Measurements from ENCODE around the gene GPATCH1.
"Not testable (repeated sequence)": the region's sequence is repeated elsewhere in the genome, so short reads cannot be mapped to it uniquely, and the experiment has no call there.

GPATCH1 gene

GRCh38 chr19:33124207-33125098 is 43.5 kb downstream of the GPATCH1 start:
- Histone ChIP-seq H3K79me2 (ENCODE audit: low read length) (no peaks in the 10 kb centered on the region), H3F3A (ENCODE audit: insufficient read depth, low read length) (no peaks in the 10 kb centered on the region), H3K9me2 (replicated peaks; ENCODE audit: insufficient read depth, low read length) (no peaks in the 10 kb centered on the region), H3K27ac (ENCODE audit: low read length) (no peak overlapping the region), H2AFZ (ENCODE audit: low read length) (no peak overlapping the region), H3K4me1 (ENCODE audit: low read length) (no peaks in the 10 kb centered on the region), H3K4me3 (ENCODE audit: low read length) (no peak overlapping the region), H3K9ac (ENCODE audit: low read length) (no peak overlapping the region), H4K20me1 (ENCODE audit: insufficient read depth, low read length) (no peaks in the 10 kb centered on the region), H3K36me3 (replicated peaks; ENCODE audit: insufficient read depth, low read length) (no peaks in the 10 kb centered on the region), H3K9me3 (replicated peaks; ENCODE audit: insufficient read depth, low read length) (no peaks in the 10 kb centered on the region), H3K4me2 (ENCODE audit: low read depth, low read length) (no peak overlapping the region), H3K27me3 (replicated peaks; ENCODE audit: insufficient read depth, low read length) (no peaks in the 10 kb centered on the region)
- no peak for DNase-seq
- TF ChIP-seq EZH2phosphoT487 (IDR thresholded peaks at IDR 0.05; ENCODE audit: low read length) (no peak), CTCF (IDR thresholded peaks at IDR 0.05; ENCODE audit: low read length) (no peak), EZH2 (optimal IDR thresholded peaks at IDR 0.05; ENCODE audit: low read depth, low read length) (no peak)

GRCh38 chr19:33125929-33126388 is 45.0 kb downstream of the GPATCH1 start:
- H3K27me3 ChIP-seq (replicated peaks; ENCODE audit: insufficient read depth, low read length) = no peaks in the 10 kb centered on the region
- H3K9me3 ChIP-seq (replicated peaks; ENCODE audit: insufficient read depth, low read length) = no peaks in the 10 kb centered on the region
- H3F3A ChIP-seq (ENCODE audit: insufficient read depth, low read length) = no peaks in the 10 kb centered on the region
- no peak overlapping the region for H3K4me3 ChIP-seq (ENCODE audit: low read length)
- H3K9me2 ChIP-seq (replicated peaks; ENCODE audit: insufficient read depth, low read length) = no peaks in the 10 kb centered on the region
- H4K20me1 ChIP-seq (ENCODE audit: insufficient read depth, low read length) = no peaks in the 10 kb centered on the region
- no peak overlapping the region for H2AFZ ChIP-seq (ENCODE audit: low read length)
- peak; percentile 50 for DNase-seq
- TF ChIP-seq EZH2 (optimal IDR thresholded peaks at IDR 0.05; ENCODE audit: low read depth, low read length) = no peak
- TF ChIP-seq CTCF (IDR thresholded peaks at IDR 0.05; ENCODE audit: low read length) = peak; percentile 87
- no peaks in the 10 kb centered on the region for H3K36me3 ChIP-seq (replicated peaks; ENCODE audit: insufficient read depth, low read length)
- no peaks in the 10 kb centered on the region for H3K79me2 ChIP-seq (ENCODE audit: low read length)
- no peak overlapping the region for H3K27ac ChIP-seq (ENCODE audit: low read length)
- no peak overlapping the region for H3K4me2 ChIP-seq (ENCODE audit: low read depth, low read length)
- no peaks in the 10 kb centered on the region for H3K4me1 ChIP-seq (ENCODE audit: low read length)
- H3K9ac ChIP-seq (ENCODE audit: low read length) = no peak overlapping the region

- not testable (repeated sequence) for H3K4me1 ChIP-seq (ENCODE audit: low read length); H3K27ac ChIP-seq (ENCODE audit: low read length); H3K36me3 ChIP-seq (replicated peaks; ENCODE audit: insufficient read depth, low read length)
These were observed 45.7 kb downstream of the GPATCH1 start for GRCh38 chr19:33126712-33127111.

GRCh38 chr19:33129901-33130300 is 48.9 kb downstream of the GPATCH1 start:
- Histone ChIP-seq H3K79me2 (ENCODE audit: low read length) (no peaks in the 10 kb centered on the region), H3K9me2 (replicated peaks; ENCODE audit: insufficient read depth, low read length) (no peaks in the 10 kb centered on the region), H3K36me3 (replicated peaks; ENCODE audit: insufficient read depth, low read length) (no peaks in the 10 kb centered on the region), H2AFZ (ENCODE audit: low read length) (no peak overlapping the region), H3K4me2 (ENCODE audit: low read depth, low read length) (no peak overlapping the region), H3K4me1 (ENCODE audit: low read length) (no peaks in the 10 kb centered on the region), H3K27me3 (replicated peaks; ENCODE audit: insufficient read depth, low read length) (no peaks in the 10 kb centered on the region), H3K27ac (ENCODE audit: low read length) (no peak overlapping the region), H3F3A (ENCODE audit: insufficient read depth, low read length) (no peaks in the 10 kb centered on the region), H4K20me1 (ENCODE audit: insufficient read depth, low read length) (no peaks in the 10 kb centered on the region), H3K9ac (ENCODE audit: low read length) (no peak overlapping the region), H3K4me3 (ENCODE audit: low read length) (no peak overlapping the region), H3K9me3 (replicated peaks; ENCODE audit: insufficient read depth, low read length) (no peaks in the 10 kb centered on the region)
- no peak for DNase-seq
- TF ChIP-seq CTCF (IDR thresholded peaks at IDR 0.05; ENCODE audit: low read length) = no peak
- TF ChIP-seq EZH2phosphoT487 (IDR thresholded peaks at IDR 0.05; ENCODE audit: low read length) = no peak
- no peak for TF ChIP-seq EZH2 (optimal IDR thresholded peaks at IDR 0.05; ENCODE audit: low read depth, low read length)

More at GRCh38 chr19:33126712-33127111, 45.7 kb downstream of the GPATCH1 start:
- not testable (repeated sequence) for DNase-seq; H3K9ac ChIP-seq (ENCODE audit: low read length); H2AFZ ChIP-seq (ENCODE audit: low read length); H3F3A ChIP-seq (ENCODE audit: insufficient read depth, low read length); H3K4me2 ChIP-seq (ENCODE audit: low read depth, low read length); H3K4me3 ChIP-seq (ENCODE audit: low read length); H3K79me2 ChIP-seq (ENCODE audit: low read length); H3K27me3 ChIP-seq (replicated peaks; ENCODE audit: insufficient read depth, low read length); H3K9me3 ChIP-seq (replicated peaks; ENCODE audit: insufficient read depth, low read length); H3K9me2 ChIP-seq (replicated peaks; ENCODE audit: insufficient read depth, low read length); H4K20me1 ChIP-seq (ENCODE audit: insufficient read depth, low read length)
